Uterus (tissue), 2 donors: ENCODE measurements around the gene SURF4.

Experiments
- POLR2A ChIP-seq, 2 donors: fragments of 450-650 bp; IDR thresholded peaks; one replicate each; pipeline ENCODE4 v1.6.1; 2016; ENCODE audit warnings: antibody characterized with exemption in 2 of 2, mild to moderate bottlenecking in 1 of 2, moderate library complexity in 1 of 2
- TF ChIP-seq, protein P1 (sequence below), 4 experiments: fragments of 200-600 bp in 2 of 4; fragments of 450-650 bp in 2 of 4; sonication (generic) in 2 of 4; IDR thresholded peaks; one replicate each; pipeline ENCODE4 v1.5.1; 2016 to 2019; ENCODE audit warnings: antibody characterized with exemption in 4 of 4, mild to moderate bottlenecking in 2 of 4, moderate library complexity in 1 of 4

DNA sequence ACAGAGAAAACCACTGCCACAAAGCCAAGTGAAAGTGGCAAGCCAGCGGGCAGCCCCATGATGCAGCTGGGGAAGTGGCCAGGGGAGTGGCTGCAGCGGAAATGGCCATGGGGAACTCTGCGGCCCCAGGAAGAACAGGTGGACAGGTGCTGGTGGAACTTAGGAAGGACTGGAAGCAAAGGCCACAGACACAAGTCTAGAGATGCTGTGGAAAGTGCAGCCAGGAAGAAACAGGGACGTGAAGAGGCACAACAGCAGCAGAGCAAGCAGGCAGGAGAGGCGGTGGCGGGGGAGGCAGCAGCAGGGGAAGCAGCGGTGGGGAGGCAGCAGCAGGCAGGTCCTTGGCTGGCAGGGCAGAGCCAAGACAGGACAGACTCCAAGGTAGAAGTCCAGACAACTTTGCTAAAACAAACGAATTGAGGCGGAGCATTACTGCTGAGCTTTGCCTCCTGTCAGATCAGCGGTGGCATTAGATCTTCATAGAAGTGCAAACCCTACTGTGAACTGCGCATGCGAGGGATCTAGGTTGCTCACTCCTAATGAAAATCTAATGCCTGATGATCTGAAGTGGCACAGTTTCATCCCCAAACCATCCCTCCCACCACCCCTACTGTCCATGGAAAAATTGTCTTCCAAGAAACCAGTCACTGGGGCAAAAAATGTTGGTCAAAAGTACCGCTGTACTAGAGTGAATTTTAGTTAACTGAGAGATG is 51.7 kb downstream of the SURF4 start:
- TF ChIP-seq, protein P1, sequence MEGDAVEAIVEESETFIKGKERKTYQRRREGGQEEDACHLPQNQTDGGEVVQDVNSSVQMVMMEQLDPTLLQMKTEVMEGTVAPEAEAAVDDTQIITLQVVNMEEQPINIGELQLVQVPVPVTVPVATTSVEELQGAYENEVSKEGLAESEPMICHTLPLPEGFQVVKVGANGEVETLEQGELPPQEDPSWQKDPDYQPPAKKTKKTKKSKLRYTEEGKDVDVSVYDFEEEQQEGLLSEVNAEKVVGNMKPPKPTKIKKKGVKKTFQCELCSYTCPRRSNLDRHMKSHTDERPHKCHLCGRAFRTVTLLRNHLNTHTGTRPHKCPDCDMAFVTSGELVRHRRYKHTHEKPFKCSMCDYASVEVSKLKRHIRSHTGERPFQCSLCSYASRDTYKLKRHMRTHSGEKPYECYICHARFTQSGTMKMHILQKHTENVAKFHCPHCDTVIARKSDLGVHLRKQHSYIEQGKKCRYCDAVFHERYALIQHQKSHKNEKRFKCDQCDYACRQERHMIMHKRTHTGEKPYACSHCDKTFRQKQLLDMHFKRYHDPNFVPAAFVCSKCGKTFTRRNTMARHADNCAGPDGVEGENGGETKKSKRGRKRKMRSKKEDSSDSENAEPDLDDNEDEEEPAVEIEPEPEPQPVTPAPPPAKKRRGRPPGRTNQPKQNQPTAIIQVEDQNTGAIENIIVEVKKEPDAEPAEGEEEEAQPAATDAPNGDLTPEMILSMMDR (IDR thresholded peaks at IDR 0.05) = no peak
- TF ChIP-seq POLR2A (IDR thresholded peaks at IDR 0.05) = no peak
